ENCODE results near the gene PHC3.

- TF ChIP-seq CTCF (IDR thresholded peaks at IDR 0.05), result no peak
- no peak for TF ChIP-seq POLR2A (IDR thresholded peaks at IDR 0.05)
Measured at GRCh38 chr3:170203457-170203856, 21.9 kb upstream of the PHC3 start.
